Small intestine (tissue), 7 donors: Measurements from ENCODE around the gene HNRNPR. TPM values are rescaled to one million over a fixed set of nuclear protein-coding genes. Genes with fewer than 3 reads are reported as not detected.

Source experiments
- DNase-seq, 2 donors: peaks; one replicate each; pipeline versions ENCODE4 v3.0.0 to v3.0.0-alpha.2; 2013
- FAIRE-seq: peaks from 2 replicates; lab custom pipeline; 2012; peaks lifted over from hg19 to GRCh38; lab: Jason Lieb, UNC
- H3K27ac ChIP-seq, 3 donors: one replicate each; pipeline ENCODE4 v1.5.1; 2013; ENCODE audit warnings: low read length in 2 of 3, mild to moderate bottlenecking in 2 of 3, control low read depth in 1 of 3, inconsistent platforms in 1 of 3, low read depth in 1 of 3, moderate library complexity in 1 of 3
- H3K27me3 ChIP-seq, 3 donors: one replicate each; pipeline ENCODE4 v1.6.1; 2013; ENCODE audit warnings: low read length in 3 of 3, inconsistent platforms in 1 of 3; ENCODE audit not compliant: control insufficient read depth in 3 of 3, insufficient read depth in 3 of 3
- H3K36me3 ChIP-seq, 3 donors: one replicate each; pipeline ENCODE4 v1.6.1; 2013; ENCODE audit warnings: low read length in 3 of 3, inconsistent platforms in 1 of 3, low read depth in 1 of 3, mild to moderate bottlenecking in 1 of 3, moderate library complexity in 1 of 3; ENCODE audit not compliant: control insufficient read depth in 3 of 3, insufficient read depth in 2 of 3
- H3K4me1 ChIP-seq, 3 donors: one replicate each; pipeline ENCODE4 v1.6.1; 2013; ENCODE audit warnings: low read length in 2 of 3, inconsistent platforms in 1 of 3, low read depth in 1 of 3, mild to moderate bottlenecking in 1 of 3, moderate library complexity in 1 of 3; ENCODE audit not compliant: control insufficient read depth in 3 of 3, insufficient read depth in 2 of 3
- H3K4me3 ChIP-seq, 3 donors: one replicate each; pipeline ENCODE4 v1.5.1; 2013; ENCODE audit warnings: low read length in 3 of 3, control low read depth in 1 of 3, inconsistent platforms in 1 of 3, low read depth in 1 of 3, mild to moderate bottlenecking in 1 of 3, moderate library complexity in 1 of 3
- H3K9me3 ChIP-seq, 2 donors: one replicate each; pipeline ENCODE4 v1.6.1; 2013; ENCODE audit warnings: low read depth in 1 of 2, low read length in 1 of 2; ENCODE audit not compliant: control insufficient read depth in 2 of 2, insufficient read depth in 1 of 2
- WGBS, 3 donors: extraction: QIAGEN DNeasy Blood & Tissue Kit; methylation state at CpG; one replicate each; pipeline ENCODE4 v1.1.7; 2013; 5-methylcytosine and 5-hydroxymethylcytosine counted together
- polyA plus RNA-seq, 4 donors: library from polyadenylated mRNA; stranded (reverse) in 3 of 4; unstranded in 1 of 4; fragments of 200-250 nt in 3 of 4; fragments of 120-200 nt in 1 of 4; gene quantifications; one replicate each; pipeline versions ENCODE4 v1.2.1 to v1.2.3, GENCODE V29; 2013
- donor health status: healthy with polysubstance abuse.
- donor health status: control.
- donor health status: control.
- donor health status: Bipolar disorder and iron deficiency.
- donor health status: healthy.

HNRNPR gene
- polyA plus RNA-seq, 4 donors: 47.8 to 148 (median 78.2) TPM

DNA sequence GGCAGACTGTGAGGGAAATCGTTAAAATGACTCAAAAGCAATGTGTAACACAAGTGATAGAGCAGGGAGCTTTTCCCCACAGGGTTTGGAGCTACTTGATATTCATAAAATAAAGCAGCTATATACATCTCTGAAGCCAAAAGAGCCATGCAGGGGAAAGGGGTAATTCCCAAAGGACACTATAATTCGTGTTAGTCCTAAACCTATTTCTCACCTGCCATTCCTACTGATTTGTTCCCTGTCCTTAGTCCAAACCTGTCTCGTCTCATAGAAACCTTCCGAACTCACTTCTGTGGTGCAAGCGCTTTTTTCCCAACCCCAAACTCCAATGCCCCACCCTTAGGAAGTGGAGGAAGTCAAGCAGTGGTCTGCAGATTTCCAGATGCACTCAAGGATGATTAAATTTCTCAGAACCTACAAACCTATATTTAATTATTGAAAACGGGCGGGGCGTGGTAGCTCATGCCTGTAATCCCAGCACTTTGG is 946 bp upstream of the HNRNPR start:
- WGBS, 3 donors: 28 to 47% (median 46%) methylated on average over 8 of the region's 8 CpGs
- H3K36me3 ChIP-seq: no peaks in the 10 kb centered on the region
- H3K27ac ChIP-seq: peak overlapping the region; percentile 57 to 96 (median 95)
- no peak for DNase-seq
- no peaks in the 10 kb centered on the region for H3K27me3 ChIP-seq
- peaks cover 0 to 15% (median 6%) of the 10 kb centered on the region in 3 donors for H3K4me1 ChIP-seq
- H3K9me3 ChIP-seq: no peaks in the 10 kb centered on the region
- peak overlapping the region; percentile 51 to 90 (median 89) for H3K4me3 ChIP-seq
- FAIRE-seq: no peak

DNA sequence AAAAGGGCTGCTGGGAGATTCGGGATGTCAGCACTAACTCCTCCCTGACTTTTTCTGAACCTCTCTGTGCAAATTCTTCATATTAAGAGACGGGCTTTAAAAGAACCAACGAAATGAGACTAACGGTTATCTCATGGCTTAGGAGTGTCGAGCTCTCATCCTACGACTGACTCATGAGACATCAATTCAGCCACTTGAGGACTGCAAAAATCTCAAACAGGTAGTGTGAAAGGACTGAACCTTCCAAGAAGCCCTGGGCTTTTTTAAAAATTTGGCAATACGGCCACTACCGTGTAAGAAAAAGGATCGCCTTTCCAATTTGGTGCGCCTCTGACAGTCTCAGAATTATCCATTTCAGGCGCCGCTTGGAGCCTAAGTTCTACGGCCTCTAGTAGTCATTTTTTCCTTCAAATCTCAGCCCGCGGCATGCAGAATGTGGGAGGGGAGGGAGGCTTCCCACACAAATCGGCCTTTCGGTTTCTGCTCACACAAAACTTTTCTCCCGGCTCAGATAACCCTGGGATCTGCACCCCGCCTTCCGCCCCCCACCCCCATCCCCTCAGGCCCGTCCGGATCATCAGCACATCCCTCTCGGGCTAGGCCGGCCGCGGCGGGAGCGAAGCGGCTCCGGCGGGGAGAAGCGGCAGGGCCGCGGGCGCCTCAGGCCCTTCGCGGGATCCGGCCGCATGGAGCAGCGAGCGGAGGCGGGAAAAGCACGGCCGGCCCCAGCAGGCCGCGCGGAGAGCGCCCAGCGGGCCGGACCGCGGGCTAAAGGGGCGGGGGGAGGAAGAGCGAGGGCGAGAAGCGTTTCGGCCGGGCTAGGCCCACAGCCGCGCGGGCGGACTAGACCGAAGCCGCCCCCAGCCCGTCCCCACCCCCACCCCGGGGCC is 618 bp downstream of the HNRNPR start:
- DNase-seq (peak; percentile 46 to 54), FAIRE-seq (no peak)
- Histone ChIP-seq H3K27ac (peak overlapping the region; percentile 80 to 95 (median 90)), H3K9me3 (no peaks in the 10 kb centered on the region), H3K4me1 (peaks cover 0 to 19% (median 9%) of the 10 kb centered on the region in 3 donors), H3K4me3 (peak overlapping the region; percentile 89 to 98 (median 90)), H3K27me3 (no peaks in the 10 kb centered on the region), H3K36me3 (no peaks in the 10 kb centered on the region)
- WGBS, 3 donors: 0 to 1% (median 0%) methylated on average over 49 to 66 of the region's 66 CpGs

DNA sequence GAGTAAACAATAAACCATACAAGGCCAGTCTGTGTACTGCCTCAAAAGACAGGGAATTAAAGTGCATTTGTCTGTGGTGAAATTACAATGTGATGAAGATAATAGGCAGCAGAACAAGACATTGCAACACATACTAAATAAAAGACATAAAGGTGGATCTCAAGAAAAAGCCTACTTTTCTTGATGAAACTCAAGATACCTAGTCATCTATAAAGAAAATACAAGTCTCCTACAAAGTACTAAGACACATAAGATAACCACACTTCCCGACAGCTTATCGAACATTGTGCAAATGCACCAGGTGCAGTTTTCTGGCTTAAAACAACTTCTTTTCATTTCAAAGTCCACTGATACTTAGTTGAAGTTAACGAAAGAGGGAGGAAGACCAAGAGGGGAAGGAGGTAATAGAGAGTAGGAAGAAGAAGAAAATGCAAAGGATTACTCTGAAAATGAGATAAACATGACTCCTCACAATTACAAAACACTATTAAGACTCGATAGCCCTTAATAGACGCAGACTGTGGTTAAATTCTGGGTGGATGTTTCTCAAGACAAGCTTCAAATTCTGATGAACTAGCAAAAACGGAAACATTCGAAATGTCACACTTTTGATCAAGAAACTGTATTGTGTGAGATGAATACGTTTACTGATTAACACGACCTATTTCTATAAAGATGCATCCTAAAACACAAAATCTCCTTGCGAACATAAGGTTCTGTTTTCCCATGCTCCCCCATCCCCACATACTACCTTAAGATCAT is 2.0 kb downstream of the HNRNPR start:
- FAIRE-seq: no peak
- Histone ChIP-seq H3K4me1 (peaks cover 0 to 19% (median 9%) of the 10 kb centered on the region in 3 donors), H3K9me3 (no peaks in the 10 kb centered on the region), H3K27ac (peak overlapping the region in 1 of 3 donors; percentile 90), H3K27me3 (no peaks in the 10 kb centered on the region), H3K4me3 (peak overlapping the region in 2 of 3 donors; percentile 44 to 89), H3K36me3 (peaks cover 4% of the 10 kb centered on the region in 3 donors)
- peak in 1 of 2 donors; percentile 56 for DNase-seq
- 1 to 3% (median 2%) methylated on average over 10 of the region's 10 CpGs for WGBS, 3 donors

DNA sequence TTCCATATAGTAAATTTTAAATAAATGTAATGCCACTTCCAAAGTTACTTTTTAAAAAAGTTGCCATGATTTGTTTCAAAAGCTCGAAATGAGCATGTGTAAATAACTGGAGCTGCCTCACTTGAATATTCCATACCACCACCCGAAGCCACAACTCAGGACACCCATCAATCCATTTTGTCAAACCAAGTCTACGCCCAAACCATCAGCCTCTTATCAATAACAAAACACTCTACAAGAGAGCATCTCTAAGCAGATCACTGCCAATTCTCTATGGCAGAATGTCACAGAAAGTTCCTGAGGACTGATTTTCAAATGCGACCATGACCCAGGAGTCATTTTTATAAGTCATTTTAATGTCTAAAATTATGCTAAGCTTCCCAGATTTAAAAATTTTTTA is 4.5 kb downstream of the HNRNPR start:
- Histone ChIP-seq H3K27ac (no peak overlapping the region), H3K4me3 (no peak overlapping the region), H3K27me3 (no peaks in the 10 kb centered on the region), H3K36me3 (peaks cover 4 to 17% (median 4%) of the 10 kb centered on the region in 3 donors), H3K4me1 (peaks cover 0 to 15% (median 9%) of the 10 kb centered on the region in 3 donors), H3K9me3 (no peaks in the 10 kb centered on the region)
- 55 to 73% (median 62%) methylated on average over 4 of the region's 4 CpGs for WGBS, 3 donors
- FAIRE-seq (no peak), DNase-seq (no peak)

DNA sequence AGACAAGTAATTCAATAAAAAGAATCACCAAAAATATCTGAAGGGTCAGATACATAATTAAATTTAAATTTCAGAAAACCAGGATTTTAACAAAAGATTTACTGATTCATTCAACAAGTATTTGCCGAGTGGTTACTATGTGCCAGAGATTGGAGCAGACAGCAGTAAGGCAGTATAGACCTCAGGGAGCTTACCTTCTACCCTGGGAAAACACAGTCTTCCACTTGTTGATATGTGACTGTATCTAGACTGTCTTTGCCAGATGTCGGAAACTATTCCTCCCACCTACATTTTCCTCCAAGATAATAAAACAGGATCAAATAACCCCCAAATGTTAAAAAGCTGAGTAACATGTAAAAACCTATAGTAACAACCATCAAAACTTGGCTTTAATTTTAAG is 6.2 kb downstream of the HNRNPR start:
- DNase-seq (no peak), FAIRE-seq (no peak)
- no peak overlapping the region for H3K4me3 ChIP-seq
- H3K4me1 ChIP-seq: peaks cover 0 to 15% (median 9%) of the 10 kb centered on the region in 3 donors
- WGBS, 3 donors: 79 to 83% (median 81%) methylated on average over 2 of the region's 2 CpGs
- H3K36me3 ChIP-seq: peaks cover 4 to 27% (median 8%) of the 10 kb centered on the region in 3 donors
- H3K9me3 ChIP-seq: no peaks in the 10 kb centered on the region
- H3K27ac ChIP-seq: no peak overlapping the region
- H3K27me3 ChIP-seq: no peaks in the 10 kb centered on the region

DNA sequence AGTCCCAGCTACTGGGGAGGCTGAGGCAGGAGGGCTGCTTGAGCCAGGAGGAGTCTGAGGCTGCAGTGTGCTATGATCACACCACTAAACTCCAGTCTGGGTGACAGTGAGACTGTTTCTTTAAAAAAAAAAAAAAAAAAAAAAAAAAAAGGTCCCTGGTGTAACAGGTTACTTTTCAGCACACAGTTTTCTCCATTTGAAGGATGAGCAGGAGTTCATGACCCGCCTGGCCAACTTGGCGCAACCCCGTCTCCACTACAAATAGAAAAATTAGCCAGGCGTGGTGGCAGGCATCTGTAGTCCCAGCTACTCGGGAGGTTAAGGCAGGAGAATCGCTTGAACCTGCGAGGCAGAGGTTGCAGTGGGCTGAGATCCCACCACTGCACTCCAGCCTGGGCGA is 12.4 kb downstream of the HNRNPR start:
- WGBS, 3 donors: 93 to 98% (median 96%) methylated on average over 8 of the region's 8 CpGs
- FAIRE-seq (no peak), DNase-seq (no peak)
- Histone ChIP-seq H3K4me1 (no peaks in the 10 kb centered on the region), H3K27ac (no peak overlapping the region), H3K9me3 (no peaks in the 10 kb centered on the region), H3K4me3 (no peak overlapping the region), H3K36me3 (peaks cover 8 to 63% (median 13%) of the 10 kb centered on the region in 3 donors), H3K27me3 (no peaks in the 10 kb centered on the region)

DNA sequence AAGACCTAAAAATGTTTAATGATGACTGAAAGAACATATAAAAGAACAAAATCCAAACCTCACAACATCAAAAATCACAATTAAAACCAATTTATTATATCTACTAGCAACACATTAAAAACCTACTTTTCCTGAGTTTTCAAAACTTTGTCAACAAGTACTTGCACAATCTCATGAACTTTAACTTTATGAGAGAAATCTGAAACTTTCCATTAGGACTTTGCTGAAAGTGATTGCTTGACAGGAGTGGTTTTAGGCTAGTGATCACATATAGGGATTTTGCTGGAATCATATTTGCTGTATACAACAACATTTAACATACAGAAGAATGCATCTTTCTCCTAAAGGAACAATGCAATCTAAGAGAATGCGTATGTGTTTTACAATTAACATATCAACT is 13.2 kb downstream of the HNRNPR start:
- no peak overlapping the region for H3K27ac ChIP-seq
- no peak overlapping the region for H3K4me3 ChIP-seq
- DNase-seq: no peak
- H3K36me3 ChIP-seq: peaks cover 10 to 64% (median 16%) of the 10 kb centered on the region in 3 donors
- no peaks in the 10 kb centered on the region for H3K27me3 ChIP-seq
- no peaks in the 10 kb centered on the region for H3K4me1 ChIP-seq
- 81 to 90% (median 81%) methylated on average over 1 of the region's 1 CpG for WGBS, 3 donors
- no peaks in the 10 kb centered on the region for H3K9me3 ChIP-seq
- no peak for FAIRE-seq

DNA sequence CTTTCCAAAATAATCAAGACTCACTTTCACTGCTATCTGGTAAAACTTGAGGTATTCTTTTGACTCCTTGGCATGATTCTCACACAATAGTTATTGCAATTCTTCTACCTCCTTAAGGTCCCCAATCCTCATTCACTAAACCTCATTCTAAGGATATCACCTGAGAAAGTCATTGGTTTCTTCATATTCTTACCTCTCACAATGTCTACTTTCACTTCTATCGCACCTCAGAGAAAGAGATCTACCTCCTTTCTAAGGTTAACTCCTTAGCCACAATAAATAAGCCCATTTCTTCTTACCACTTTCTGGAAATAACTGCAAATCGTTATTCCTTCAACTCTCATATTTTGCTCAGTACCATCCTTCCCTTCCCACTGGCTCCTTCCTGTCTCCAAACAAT is 18.7 kb downstream of the HNRNPR start:
- H3K4me3 ChIP-seq: no peak overlapping the region
- H3K27me3 ChIP-seq: no peaks in the 10 kb centered on the region
- peaks cover 14 to 51% (median 15%) of the 10 kb centered on the region in 3 donors for H3K36me3 ChIP-seq
- no peak overlapping the region for H3K27ac ChIP-seq
- no peak for FAIRE-seq
- no peaks in the 10 kb centered on the region for H3K9me3 ChIP-seq
- 81 to 85% (median 82%) methylated on average over 2 of the region's 2 CpGs for WGBS, 3 donors
- no peaks in the 10 kb centered on the region for H3K4me1 ChIP-seq
- no peak for DNase-seq
